Ramos (cell line): Measurements from ENCODE around the gene LRRC25.

Experiments
- in situ Hi-C: fragments of 300-500 bp; cut with MboI; formaldehyde crosslinking; loops from one replicate; pipeline ENCODE4 v1.14.3; 2022; ENCODE audit warnings: low sequenced_read_pairs; ENCODE audit not compliant: unreplicated experiment

LRRC25 gene

GRCh38 chr19:18425515-18426415 is 28.3 kb upstream of the LRRC25 start:
- in situ Hi-C loops = no loop called here

GRCh38 chr19:18424890-18425514 is 27.6 kb upstream of the LRRC25 start:
- in situ Hi-C loops = no loop called here

GRCh38 chr19:18424122-18424889 is 26.9 kb upstream of the LRRC25 start:
- in situ Hi-C loops = no loop called here

- in situ Hi-C loops = no loop called here
Measured at GRCh38 chr19:18423258-18424020, 26.0 kb upstream of the LRRC25 start.

- in situ Hi-C loops = no loop called here
Measured at GRCh38 chr19:18422530-18423191, 25.2 kb upstream of the LRRC25 start.

- in situ Hi-C loops = no loop called here
Measured at GRCh38 chr19:18421371-18421959, 24.0 kb upstream of the LRRC25 start.

- in situ Hi-C loops = no loop called here
Measured at GRCh38 chr19:18420930-18421329, 23.5 kb upstream of the LRRC25 start.

- in situ Hi-C loops = no loop called here
Measured at GRCh38 chr19:18419699-18420460, 22.5 kb upstream of the LRRC25 start.

- in situ Hi-C loops = no loop called here
Measured at GRCh38 chr19:18419195-18419698, 21.8 kb upstream of the LRRC25 start, which contains the start of gene SSBP4. TSS of gene SSBP4 (plus strand) at chr19:18419398. CDS start at chr19:18419649, 251 bp downstream.

GRCh38 chr19:18418483-18419194 is 21.2 kb upstream of the LRRC25 start:
- in situ Hi-C loops = no loop called here

GRCh38 chr19:18418029-18418482 is 20.6 kb upstream of the LRRC25 start:
- in situ Hi-C loops = no loop called here

- in situ Hi-C loops = no loop called here
Measured at GRCh38 chr19:18417250-18418028, 20.0 kb upstream of the LRRC25 start.

GRCh38 chr19:18416778-18417249 is 19.4 kb upstream of the LRRC25 start:
- in situ Hi-C loops = no loop called here

- in situ Hi-C loops = no loop called here
Measured at GRCh38 chr19:18415178-18415867, 17.9 kb upstream of the LRRC25 start.

GRCh38 chr19:18414504-18415177 is 17.2 kb upstream of the LRRC25 start:
- in situ Hi-C loops = loop anchor here (5.0 kb wide), 2 partner anchors 72 to 137 kb away; partner anchors contain the start of gene PGPEP1
